ENCODE data around the gene OR5K2.

The OR5K2 gene

GRCh38 chr3:98518816-98519215, 21.3 kb downstream of the OR5K2 start:
- H3K4me1 ChIP-seq (ENCODE audit: insufficient read depth, low read length, poor library complexity, severe bottlenecking) = peaks cover 44% of the 10 kb centered on the region
- H2AFZ ChIP-seq (ENCODE audit: low read length) = no peak overlapping the region
- H3K4me2 ChIP-seq (ENCODE audit: low read depth, low read length, poor library complexity, severe bottlenecking) = peak overlapping the region; percentile 88
- no peaks in the 10 kb centered on the region for H3K9me2 ChIP-seq (replicated peaks; ENCODE audit: low read depth, low read length)
- peaks cover 36% of the 10 kb centered on the region for H4K20me1 ChIP-seq (ENCODE audit: insufficient read depth, low read length, poor library complexity, severe bottlenecking)
- no peak overlapping the region for H3K9ac ChIP-seq (ENCODE audit: low read depth, low read length, poor library complexity, severe bottlenecking)
- peaks cover 50% of the 10 kb centered on the region for H3K79me2 ChIP-seq (ENCODE audit: insufficient read depth, low read length)
- no peaks in the 10 kb centered on the region for H3F3A ChIP-seq (ENCODE audit: low read depth)
- no peaks in the 10 kb centered on the region for H3K9me3 ChIP-seq (ENCODE audit: insufficient read depth, low read depth, low read length)
- H3K27me3 ChIP-seq (ENCODE audit: insufficient read depth, low read length, poor library complexity, severe bottlenecking) = no peaks in the 10 kb centered on the region
- peak overlapping the region; percentile 88 for H3K4me3 ChIP-seq (ENCODE audit: low read length, poor library complexity, severe bottlenecking)
- peaks cover 5% of the 10 kb centered on the region; the same call in 1 of the 2 replicates for H3K36me3 ChIP-seq (ENCODE audit: insufficient read depth, low read length)
- TF ChIP-seq, protein P1, sequence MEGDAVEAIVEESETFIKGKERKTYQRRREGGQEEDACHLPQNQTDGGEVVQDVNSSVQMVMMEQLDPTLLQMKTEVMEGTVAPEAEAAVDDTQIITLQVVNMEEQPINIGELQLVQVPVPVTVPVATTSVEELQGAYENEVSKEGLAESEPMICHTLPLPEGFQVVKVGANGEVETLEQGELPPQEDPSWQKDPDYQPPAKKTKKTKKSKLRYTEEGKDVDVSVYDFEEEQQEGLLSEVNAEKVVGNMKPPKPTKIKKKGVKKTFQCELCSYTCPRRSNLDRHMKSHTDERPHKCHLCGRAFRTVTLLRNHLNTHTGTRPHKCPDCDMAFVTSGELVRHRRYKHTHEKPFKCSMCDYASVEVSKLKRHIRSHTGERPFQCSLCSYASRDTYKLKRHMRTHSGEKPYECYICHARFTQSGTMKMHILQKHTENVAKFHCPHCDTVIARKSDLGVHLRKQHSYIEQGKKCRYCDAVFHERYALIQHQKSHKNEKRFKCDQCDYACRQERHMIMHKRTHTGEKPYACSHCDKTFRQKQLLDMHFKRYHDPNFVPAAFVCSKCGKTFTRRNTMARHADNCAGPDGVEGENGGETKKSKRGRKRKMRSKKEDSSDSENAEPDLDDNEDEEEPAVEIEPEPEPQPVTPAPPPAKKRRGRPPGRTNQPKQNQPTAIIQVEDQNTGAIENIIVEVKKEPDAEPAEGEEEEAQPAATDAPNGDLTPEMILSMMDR (conservative IDR thresholded peaks at IDR 0.05; ENCODE audit: low read length) = no peak
- TF ChIP-seq EZH2phosphoT487 (IDR thresholded peaks at IDR 0.05; ENCODE audit: borderline replicate concordance) = no peak

GRCh38 chr3:98519351-98519750, 21.9 kb downstream of the OR5K2 start:
- H3K27me3 ChIP-seq (ENCODE audit: insufficient read depth, low read length, poor library complexity, severe bottlenecking) = no peaks in the 10 kb centered on the region
- peaks cover 36% of the 10 kb centered on the region for H4K20me1 ChIP-seq (ENCODE audit: insufficient read depth, low read length, poor library complexity, severe bottlenecking)
- H3K9me3 ChIP-seq (ENCODE audit: insufficient read depth, low read depth, low read length) = no peaks in the 10 kb centered on the region
- no peaks in the 10 kb centered on the region for H3K9me2 ChIP-seq (replicated peaks; ENCODE audit: low read depth, low read length)
- H3K4me3 ChIP-seq (ENCODE audit: low read length, poor library complexity, severe bottlenecking) = peak overlapping the region; percentile 88
- H2AFZ ChIP-seq (ENCODE audit: low read length) = no peak overlapping the region
- H3K4me1 ChIP-seq (ENCODE audit: insufficient read depth, low read length, poor library complexity, severe bottlenecking) = peaks cover 44% of the 10 kb centered on the region
- no peak for TF ChIP-seq EZH2phosphoT487 (IDR thresholded peaks at IDR 0.05; ENCODE audit: borderline replicate concordance)
- TF ChIP-seq, protein P1 (conservative IDR thresholded peaks at IDR 0.05; ENCODE audit: low read length) = no peak
- peaks cover 50% of the 10 kb centered on the region for H3K79me2 ChIP-seq (ENCODE audit: insufficient read depth, low read length)
- peaks cover 5% of the 10 kb centered on the region; the same call in 1 of the 2 replicates for H3K36me3 ChIP-seq (ENCODE audit: insufficient read depth, low read length)
- no peak overlapping the region for H3K9ac ChIP-seq (ENCODE audit: low read depth, low read length, poor library complexity, severe bottlenecking)
- H3K4me2 ChIP-seq (ENCODE audit: low read depth, low read length, poor library complexity, severe bottlenecking) = peak overlapping the region; percentile 88
- no peaks in the 10 kb centered on the region for H3F3A ChIP-seq (ENCODE audit: low read depth)

DNA sequence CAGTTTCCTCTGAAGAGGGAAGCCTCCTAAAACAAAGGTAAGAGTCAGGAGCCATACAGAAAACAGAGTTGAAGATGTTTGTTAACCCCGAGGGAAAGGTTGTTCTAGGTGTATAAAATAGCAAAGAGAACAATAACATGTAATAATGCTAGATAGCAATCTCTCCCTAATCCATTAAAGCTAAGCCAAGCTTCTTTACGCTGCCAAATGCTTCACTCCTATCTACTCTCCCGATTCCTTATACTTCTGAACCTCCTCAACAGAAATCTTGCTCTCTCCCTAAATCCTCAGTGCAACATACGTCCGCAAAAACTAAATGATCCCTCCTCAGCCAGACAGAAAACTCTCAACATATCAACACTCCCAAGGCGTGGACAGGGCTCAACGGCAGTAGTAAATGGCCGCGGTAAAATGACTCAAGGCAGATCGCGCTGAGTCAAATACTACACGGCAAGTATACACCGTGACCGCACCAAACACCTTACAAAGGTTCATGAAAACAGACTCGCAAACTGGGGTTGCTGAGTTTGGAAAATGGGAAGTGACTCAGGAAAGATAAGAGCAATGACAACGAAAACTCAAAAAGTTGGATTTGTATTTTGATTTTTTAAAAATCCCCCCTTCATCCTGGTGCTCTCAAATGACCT, 24.5 kb downstream of the OR5K2 start:
- peaks cover 50% of the 10 kb centered on the region for H3K4me1 ChIP-seq (ENCODE audit: insufficient read depth, low read length, poor library complexity, severe bottlenecking)
- peak overlapping the region; percentile 81 for H3K9ac ChIP-seq (ENCODE audit: low read depth, low read length, poor library complexity, severe bottlenecking)
- peak overlapping the region; percentile 49 for H2AFZ ChIP-seq (ENCODE audit: low read length)
- no peaks in the 10 kb centered on the region for H3K36me3 ChIP-seq (ENCODE audit: insufficient read depth, low read length)
- peaks cover 29% of the 10 kb centered on the region for H4K20me1 ChIP-seq (ENCODE audit: insufficient read depth, low read length, poor library complexity, severe bottlenecking)
- H3K4me2 ChIP-seq (ENCODE audit: low read depth, low read length, poor library complexity, severe bottlenecking) = peak overlapping the region; percentile 88
- H3K9me3 ChIP-seq (ENCODE audit: insufficient read depth, low read depth, low read length) = no peaks in the 10 kb centered on the region
- no peaks in the 10 kb centered on the region for H3K9me2 ChIP-seq (replicated peaks; ENCODE audit: low read depth, low read length)
- H3F3A ChIP-seq (ENCODE audit: low read depth) = no peaks in the 10 kb centered on the region
- peak overlapping the region; percentile 88 for H3K4me3 ChIP-seq (ENCODE audit: low read length, poor library complexity, severe bottlenecking)
- no peak for TF ChIP-seq EZH2phosphoT487 (IDR thresholded peaks at IDR 0.05; ENCODE audit: borderline replicate concordance)
- TF ChIP-seq, protein P1 (conservative IDR thresholded peaks at IDR 0.05; ENCODE audit: low read length) = no peak
- H3K79me2 ChIP-seq (ENCODE audit: insufficient read depth, low read length) = peaks cover 50% of the 10 kb centered on the region
- no peaks in the 10 kb centered on the region for H3K27me3 ChIP-seq (ENCODE audit: insufficient read depth, low read length, poor library complexity, severe bottlenecking)

Data from Loucy (cell line).